ENCODE data around the gene KANSL2.

DNA sequence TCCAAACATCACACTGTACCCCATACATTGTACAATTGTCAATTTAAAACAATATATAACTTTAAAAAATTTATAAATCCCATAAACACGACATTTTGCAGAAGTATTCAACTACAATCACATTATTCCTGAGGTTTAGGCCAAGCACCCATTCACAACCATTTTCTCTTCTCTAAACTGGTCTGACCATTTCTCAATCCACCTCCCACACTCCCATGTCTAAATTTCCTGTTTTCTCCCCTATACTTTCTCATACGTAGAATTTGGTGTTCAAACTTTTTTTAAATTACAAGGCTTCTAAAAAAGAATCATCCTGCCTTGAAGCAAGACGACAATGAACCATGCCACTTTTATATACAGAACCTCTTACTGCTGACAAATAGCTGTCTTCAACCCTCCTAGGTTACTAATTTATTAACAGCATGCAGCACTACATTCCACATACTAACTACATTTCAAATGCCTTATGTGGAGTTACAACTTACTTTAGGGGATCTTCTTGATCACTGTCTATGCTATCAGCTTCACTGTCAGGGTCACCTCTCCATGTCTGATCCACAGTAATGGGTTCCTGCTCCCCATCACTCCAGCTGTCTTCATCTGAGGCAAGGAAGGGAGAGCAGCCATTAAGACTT is 3.4 kb downstream of the KANSL2 start:
- TF ChIP-seq CTCF (IDR thresholded peaks at IDR 0.05) (no peak), POLR2A (IDR thresholded peaks at IDR 0.05) (no peak)
